Measurements from ENCODE around the gene H2AZ2.
"Not testable (repeated sequence)": the region's sequence is repeated elsewhere in the genome, so short reads cannot be mapped to it uniquely, and the experiment has no call there.

Gene H2AZ2

DNA sequence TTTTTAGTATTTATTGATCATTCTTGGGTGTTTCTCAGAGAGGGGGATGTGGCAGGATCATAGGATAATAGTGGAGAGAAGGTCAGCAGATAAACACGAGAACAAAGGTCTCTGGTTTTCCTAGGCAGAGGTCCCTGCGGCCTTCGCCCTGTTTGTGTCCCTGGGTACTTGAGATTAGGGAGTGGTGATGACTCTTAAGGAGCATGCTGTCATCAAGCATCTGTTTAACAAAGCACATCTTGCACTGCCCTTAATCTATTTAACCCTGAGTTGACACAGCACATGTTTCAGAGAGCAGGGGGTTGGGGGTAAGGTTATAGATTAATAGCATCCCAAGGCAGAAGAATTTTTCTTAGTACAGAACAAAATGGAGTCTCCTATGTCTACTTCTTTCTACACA, 22.4 kb upstream of the H2AZ2 start:
- not testable (repeated sequence) for DNase-seq

DNA sequence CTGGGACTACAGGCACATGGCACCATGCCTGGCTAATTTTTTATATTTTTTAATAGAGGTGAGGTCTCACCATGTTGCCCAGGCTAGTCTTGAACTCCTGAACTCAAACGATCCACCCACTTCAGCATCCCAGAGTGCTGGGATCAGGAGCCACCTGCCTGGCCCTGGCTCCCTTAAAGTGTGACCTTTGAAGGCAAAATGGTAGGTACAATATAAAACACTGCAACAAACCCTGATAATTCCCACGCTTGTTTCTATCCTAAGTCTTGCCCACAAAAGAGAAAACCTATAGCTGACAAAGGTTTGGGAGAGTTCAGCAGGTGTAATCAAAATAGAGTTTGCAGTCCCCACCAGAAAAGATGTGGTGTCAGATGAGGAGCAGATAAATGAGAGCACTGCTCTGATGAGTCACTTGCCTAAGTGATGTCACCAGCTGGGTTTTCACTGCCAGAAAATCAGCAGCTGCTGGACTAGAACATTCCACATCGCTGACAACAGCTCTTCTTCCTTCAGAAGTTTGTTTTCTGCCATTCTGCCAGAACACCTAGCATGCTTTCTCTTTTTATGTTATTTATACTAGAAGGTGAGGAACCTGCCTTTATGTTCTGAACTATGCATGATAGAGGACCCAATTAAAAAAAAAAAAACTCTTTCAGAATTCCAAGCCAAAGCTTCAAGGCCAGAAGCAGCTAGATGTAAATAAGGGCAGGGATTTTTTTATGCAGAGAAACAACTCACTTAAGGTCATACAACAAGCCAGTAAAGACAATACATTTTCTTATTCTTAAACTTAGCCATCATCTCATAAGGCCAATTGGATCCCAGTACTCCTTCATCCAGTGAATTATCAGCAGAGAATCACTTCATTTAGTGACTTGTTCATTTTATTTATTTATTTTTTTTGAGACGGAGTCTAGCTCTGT, 19.4 kb upstream of the H2AZ2 start:
- DNase-seq = peak in 1 of 2 donors; percentile 45

GRCh38 chr7:44861949-44862348, 14.1 kb upstream of the H2AZ2 start:
- DNase-seq = not testable (repeated sequence)

DNA sequence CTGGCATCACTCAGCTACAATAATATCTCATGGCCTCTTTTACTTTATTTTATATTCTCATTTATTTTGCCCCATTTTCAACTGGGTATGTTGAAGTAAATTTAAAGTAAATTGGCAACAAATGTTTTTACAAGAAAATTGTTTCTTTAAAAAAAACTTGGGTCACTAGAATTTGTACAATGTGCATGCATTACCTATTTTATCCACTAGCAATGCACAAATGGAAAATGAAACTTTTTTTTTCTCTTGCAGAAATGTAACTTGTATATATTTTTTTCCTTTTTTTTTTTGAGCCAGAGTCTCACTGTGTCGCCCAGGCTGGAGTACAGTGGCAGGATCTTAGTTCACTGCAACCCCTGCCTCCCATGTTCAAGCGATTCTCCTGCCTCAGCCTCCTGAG, 10.3 kb upstream of the H2AZ2 start:
- no peak for DNase-seq

GRCh38 chr7:44854644-44855364, 6.9 kb upstream of the H2AZ2 start:
- DNase-seq = peak; percentile 21 to 38

GRCh38 chr7:44853391-44853790, 5.5 kb upstream of the H2AZ2 start:
- no peak for DNase-seq

DNA sequence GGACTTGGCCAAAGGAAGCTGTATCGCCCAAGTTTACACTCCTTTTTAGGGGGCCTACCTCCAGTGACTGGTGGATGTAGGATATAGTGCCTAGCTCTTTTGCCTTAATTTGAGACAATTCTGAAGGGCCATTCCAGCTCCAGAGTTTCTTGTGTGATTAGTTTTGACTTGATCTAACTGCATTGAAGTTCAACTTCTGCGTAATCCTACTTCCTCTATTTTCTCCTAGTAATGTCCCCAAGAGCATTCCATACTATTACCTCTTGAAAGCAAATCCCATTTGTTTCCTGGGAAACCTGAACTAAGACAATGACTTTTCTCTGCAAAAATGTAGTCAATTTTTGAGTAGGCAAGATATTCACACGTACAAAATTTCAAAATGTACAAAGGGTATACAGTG, 4.7 kb upstream of the H2AZ2 start:
- DNase-seq = no peak

DNA sequence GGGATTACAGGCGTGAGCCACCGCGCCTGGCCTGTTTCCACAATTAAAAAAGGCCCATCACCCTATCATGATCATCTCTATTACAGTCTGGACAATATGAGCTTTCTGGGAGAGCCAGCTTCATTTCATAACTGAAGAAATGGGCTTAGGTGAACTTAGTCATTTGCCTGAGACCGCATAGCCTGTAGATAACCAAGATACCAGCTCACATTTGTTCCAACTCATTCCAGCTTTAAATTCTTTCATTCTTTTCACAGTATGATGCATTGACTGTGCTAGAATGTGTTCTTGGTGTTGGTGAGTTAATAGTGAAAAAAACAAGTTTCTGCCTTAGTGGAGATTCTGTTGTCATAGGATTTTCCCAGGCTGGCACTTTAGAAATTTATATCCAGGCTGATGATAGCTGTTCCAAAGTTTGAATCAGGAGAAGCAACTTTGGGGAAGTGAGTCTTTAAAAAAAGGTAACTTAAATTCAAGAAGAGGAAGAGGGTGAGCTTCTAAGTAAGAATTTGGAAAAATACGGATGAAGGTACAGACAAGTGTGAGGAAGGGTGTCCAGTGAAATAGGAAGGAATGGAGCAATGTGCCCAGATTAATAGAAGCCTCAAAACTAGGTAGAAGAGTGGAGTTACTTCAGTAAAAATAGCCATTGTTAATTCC, 2.1 kb upstream of the H2AZ2 start:
- DNase-seq = no peak

DNA sequence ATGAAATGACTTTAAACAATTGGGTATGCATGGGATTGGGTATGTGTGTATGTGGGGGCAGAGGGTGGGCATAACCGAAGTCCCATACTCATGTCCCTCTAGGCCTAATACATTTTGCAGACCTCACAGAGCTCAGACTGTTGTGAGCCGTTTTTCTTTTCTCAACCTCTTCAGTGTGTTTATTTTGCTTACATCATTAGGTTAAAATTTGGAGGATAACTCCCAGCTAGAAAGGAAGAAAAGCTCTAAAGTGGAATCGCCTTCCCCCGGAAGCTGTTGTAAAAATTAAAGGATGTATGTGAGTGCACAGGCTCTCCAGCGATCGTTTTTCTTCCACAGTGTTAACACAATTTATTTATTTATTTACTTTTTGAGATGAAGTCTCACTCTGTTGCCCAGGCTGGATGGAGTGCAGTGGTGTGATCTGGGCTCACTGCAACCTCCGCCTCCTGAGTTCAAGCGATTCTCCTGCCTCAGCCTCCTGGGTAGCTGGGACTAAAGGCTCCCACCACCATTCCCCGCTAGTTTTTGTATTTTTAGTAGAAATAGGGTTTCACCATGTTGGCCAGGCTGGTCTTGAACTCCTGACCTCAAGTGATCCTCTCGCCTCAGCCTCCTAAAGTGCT, 1.5 kb upstream of the H2AZ2 start:
- DNase-seq = no peak

- DNase-seq = peak; percentile 81 to 91
These were observed 373 bp downstream of the H2AZ2 start for GRCh38 chr7:44847509-44847919.

DNA sequence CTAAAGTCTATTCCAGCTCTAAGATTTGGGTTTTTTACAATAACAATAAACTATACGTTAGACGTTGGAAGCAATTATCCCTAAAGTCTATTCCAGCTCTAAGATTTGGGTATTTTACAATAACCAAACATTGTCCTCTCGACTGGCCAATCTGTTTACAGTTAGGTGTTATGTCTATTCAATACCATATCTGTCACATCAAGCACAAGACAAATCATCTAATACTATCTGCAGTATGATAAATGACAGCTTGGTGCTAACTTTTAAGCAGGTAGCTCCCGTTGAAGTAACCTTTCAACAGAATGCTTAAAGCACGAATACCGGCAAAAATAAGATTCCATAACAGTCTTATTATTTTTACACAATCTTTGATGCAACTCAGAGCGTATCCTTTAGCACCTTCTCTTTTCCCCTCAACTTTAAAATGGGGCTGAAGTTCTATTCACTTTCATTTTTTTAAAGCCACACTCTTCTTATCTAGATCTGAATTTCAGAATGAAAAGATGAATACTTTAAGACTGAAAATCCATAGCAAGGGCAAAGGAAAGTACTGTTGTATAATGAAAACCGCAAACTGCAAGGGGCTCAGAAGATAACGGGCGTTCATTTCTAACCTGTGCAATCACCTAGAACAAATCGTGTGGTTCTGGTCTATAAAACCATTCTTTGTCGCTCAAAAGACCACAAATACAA, 925 bp downstream of the H2AZ2 start:
- DNase-seq = peak in 1 of 2 donors; percentile 15

DNA sequence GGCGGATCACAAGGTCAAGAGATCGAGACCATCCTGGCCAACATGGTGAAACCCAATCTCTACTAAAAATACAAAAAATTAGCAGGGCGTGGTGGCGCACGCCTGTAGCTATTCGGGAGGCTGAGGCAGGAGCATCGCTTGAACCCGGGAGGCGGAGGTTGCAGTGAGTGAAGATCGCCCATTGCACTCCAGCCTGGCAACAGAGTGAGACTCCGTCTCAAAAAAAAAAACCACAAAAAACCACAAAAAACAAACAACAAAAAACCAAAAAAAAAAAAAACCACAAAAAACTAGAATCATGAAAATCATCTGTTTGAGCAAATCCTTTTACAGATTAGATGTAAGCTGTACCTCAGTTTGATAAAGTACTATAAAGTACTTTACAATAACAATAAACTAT, 1.5 kb downstream of the H2AZ2 start:
- not testable (repeated sequence) for DNase-seq

DNA sequence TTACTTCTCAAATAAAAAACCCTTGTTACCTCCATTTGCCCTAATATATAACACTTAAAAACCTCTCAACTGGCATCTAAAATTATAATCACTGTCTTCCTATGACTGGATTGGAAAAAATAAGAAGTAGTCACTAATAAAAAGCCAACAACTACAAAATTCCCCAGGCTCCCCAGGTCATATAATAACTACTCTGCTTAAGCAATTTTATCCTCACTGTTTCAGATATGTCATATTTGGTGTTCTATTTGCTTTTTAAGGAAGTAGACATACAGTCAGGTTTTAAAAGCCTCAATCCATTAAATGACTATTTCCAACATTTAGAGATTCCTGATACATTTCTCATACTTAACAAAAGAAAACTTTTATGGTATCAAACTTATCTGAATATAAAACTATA, 2.4 kb downstream of the H2AZ2 start:
- peak in 1 of 2 donors; percentile 49 for DNase-seq

DNA sequence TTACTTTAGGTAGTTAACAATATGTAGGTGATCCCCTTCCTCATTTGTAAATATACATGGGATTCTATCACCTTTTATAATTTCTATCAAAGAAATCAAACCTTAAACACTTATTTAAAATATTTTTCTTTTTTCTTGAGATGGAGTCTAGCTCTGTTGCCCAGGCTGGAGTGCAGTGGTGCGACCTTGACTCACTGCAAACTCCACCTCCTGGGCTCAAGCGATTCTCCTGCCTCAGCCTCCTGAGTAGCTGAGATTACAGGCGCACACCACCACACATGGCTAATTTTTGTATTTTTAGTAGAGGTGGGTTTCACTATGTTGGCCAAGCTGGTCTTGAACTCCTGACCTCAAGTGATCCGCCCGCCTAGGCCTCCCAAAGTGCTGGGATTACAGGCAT, 4.4 kb downstream of the H2AZ2 start:
- not testable (repeated sequence) for DNase-seq

DNA sequence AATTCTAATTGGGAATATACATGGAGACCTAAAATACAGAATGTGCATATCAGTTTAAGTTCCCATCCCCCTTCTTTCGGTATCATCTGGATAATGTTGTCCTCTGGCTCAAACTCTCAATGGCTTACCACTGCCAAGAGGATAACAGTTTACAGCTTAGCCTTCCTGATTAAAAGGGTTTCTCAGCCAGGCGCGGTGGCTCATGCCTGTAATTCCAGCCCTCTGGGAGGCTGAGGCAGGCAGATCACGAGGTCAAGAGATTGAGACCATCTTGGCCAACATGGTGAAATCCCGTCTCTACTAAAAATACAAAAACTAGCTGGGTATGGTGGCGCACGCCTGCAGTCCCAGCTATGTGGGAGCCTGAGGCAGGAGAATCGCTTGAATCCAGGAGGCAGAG, 5.2 kb downstream of the H2AZ2 start:
- not testable (repeated sequence) for DNase-seq

DNA sequence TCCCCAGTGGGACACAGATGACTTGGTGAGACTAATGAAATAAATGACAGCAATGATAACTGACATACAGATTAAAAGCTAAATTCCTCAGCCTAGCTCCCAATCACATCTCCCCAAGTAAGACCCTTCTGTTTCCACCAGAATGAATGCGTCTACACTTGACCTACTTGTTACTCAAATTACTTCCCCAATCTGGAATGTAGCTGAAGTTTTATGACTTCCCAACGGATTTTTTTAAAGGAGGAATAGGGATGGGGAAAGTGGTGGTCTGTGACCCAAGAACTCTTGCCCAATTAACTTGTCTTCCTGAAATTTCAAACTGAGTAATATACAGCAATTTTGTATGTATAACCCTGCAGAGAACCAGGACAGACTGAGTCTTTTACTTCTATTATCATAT, 9.1 kb downstream of the H2AZ2 start:
- DNase-seq = no peak

DNA sequence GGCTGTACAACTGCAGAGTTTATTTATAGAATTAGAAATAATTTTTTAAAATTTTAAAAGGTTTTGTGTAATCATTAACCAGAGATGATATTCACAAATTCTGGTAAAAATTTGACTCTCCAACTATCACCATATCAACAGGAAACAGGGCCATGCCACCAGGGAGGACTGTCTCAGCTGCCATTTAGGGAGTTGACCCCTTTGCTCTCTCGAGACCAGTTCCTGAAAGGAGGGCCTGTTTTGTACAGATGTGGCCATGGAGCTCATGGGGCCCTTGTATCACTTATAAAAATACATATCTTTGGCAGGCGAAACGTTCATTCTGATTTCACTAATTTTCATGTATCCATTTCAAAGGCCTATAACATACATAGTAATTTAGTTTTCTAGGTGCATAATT, 20.3 kb downstream of the H2AZ2 start:
- DNase-seq = no peak

GRCh38 chr7:44824894-44825526, 22.9 kb downstream of the H2AZ2 start:
- peak; percentile 51 to 65 for DNase-seq

DNA sequence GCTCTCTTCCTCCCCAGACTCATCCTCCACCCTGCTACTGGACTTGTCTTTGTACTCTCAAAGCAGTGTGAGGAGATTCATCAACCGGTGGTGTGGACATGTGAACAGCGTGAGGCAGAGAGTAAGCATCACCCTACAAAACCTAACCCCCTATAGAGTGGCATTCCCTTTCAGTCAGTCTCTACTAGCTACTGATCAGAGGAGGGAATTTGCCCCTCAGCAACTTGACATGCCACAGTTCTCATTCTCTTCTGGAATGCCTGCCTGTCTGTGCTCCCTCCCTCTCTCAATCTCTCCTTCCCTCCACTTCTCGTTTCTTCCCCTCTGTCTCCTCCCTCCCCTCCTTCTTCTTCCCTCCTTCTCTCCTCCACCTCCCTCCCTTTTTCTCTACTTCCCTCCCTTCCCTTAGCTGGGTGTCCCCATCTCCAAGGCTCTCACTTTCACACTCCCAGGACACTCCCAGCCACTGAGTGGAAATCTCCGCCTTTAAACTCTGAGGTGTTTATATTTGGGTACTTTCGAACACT, 24.6 kb downstream of the H2AZ2 start:
- DNase-seq = no peak

GRCh38 chr7:44819292-44819691, 28.6 kb downstream of the H2AZ2 start:
- no peak for DNase-seq

DNA sequence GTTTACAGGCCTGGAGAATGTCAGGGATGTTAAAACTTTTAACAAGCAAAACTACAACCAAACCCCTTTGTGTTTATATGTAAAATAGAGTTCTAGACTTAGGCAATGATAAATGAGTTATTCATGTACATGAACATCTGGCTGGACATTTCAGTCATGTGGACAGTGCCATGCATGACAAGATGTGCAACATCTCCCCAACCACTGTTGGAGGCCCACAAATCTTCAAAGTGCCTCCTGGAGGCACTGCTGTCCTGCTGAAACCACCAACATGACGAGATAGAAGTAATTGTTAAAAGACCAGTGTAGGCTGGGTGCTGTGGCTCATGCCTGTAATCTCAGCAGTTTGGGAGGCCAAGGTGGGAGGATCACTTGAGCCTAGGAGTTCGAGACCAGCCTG, 33.0 kb downstream of the H2AZ2 start:
- DNase-seq = peak; percentile 37 to 43

Data from inflammatory macrophage (primary cell).